GM18519 (cell line): ENCODE measurements around the gene JUN.

ENCODE experiments used
- ATAC-seq: cut with Tn5 transposase; IDR thresholded peaks from one replicate; pipeline ENCODE4 v1.9.1; 2021; ENCODE audit warnings: mild to moderate bottlenecking, moderate library complexity; ENCODE audit not compliant: unreplicated experiment, low FRiP score

Gene JUN

DNA sequence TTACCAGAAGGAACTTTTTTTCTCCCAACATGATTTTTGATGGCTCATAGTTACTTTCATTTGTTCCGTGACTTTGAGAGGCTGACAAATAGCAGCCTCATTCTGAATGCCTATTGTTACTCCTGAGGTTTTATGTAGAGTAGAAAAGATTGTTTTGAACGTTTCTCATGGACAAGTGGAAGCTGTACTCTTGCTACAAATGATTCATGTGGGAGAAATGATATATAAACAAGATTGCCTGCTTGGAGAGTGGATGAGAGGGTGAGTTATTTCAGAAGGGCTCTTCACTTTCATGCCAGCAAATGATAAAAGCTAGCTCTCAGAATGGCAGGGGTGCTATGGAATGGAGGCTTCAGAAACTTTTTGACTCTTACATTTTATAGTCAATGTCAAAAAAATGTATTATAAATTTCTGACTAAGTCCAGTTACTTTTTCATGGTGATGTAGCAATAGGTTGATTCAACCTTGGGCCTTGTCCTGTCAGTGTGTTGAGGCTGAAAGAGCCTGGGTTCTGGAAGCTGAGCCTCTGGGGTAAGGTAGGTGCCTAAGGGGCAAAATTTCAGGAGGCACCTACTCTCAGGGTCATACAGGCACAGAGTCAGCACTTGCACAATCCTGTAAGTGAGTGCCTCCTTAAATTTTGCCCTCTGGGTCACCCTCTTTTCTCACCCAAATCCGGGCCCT is 19.4 kb downstream of the JUN start:
- no peak for ATAC-seq

DNA sequence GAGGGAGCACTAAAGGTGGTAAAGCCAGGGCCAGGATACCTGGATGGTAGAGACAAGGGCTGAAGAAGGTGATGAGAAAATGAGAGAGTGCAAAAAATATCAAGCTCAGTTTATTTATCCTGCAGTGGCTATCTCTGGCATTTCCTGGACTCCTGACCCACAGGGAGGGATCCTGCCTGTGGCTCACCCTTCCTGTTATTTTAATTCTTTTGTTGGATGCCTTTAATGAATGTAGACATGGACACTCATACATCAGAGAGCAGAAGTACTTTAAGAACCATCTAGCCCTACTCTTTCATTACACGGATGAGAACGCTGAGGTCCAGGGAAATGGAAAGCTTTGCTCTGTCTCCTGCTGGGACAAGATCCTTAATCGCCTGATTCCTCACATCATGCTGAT is 20.6 kb downstream of the JUN start:
- no peak for ATAC-seq

DNA sequence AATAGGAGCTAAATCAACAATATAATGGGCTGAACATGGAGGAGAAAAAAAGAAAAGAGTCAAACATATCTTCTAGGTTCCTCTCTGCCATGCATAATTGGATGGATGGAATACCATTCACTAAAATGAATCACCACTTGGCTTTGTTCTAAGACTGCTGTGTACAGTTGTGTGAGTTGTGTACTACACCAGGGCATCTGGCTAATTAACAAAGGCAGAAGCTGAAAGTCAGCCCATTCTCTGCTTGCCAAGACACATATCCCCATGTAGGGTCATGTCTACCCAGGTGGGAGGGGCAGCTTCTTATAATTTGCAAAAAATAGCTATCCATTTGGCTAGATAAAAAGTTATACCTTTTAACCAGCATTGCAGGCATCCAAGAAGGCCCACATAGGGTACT is 21.0 kb downstream of the JUN start:
- no peak for ATAC-seq

DNA sequence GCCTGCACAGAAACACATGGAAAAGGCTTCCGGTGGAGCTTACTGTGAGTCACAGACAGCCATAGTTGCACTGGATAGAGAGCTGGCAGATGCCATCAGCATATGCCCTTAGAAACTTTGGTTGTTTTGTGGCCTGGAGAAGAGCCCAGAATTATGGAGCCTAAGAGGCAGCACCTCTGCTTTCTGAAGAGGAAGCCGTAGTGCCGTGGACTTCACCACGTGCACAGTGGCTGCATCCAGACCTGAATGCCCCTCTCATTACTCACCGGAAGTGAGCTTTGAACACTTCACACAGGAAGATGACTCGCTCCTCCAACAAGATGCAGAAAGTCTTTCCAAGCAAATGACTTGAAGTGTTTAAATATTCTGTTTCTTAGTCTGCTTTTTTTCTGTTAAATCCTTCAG is 28.4 kb downstream of the JUN start:
- peak; percentile 72 for ATAC-seq

DNA sequence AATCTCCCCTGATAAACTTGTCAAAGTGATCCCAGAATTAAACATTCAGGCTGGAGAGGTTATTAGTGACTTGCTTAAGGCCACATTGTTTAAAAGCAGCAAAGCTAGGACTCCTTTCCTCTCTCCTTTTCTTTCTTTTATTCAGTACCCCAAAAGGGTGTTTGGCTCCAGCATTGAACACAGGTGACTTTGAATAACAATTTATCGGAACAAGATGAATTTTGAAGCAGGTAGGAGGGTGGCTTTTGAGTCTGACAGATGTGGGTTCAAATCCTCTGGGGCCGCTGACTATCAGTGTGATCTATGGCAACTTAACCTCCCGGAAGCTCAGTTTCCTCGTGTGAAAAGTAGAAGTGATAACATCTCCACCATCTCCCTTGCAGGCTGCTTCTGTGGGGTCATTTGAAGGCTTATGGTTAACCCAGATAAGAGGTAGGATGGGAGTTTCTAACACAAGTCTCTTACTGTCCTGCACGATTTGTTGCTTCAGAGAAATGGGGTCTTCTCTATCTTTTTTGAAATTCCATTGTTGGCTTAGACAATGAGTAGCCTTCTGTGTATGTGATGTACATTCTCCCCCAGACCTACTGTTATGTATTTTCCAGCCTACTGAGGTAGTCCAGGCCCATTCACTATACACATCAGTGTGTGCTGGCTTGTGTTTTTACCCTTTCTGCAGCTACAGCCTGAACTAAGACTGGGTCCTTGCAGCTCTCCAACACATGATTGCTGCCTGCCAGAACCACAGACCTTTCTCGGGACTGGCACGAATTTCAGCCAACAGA is 29.0 kb downstream of the JUN start:
- no peak for ATAC-seq

DNA sequence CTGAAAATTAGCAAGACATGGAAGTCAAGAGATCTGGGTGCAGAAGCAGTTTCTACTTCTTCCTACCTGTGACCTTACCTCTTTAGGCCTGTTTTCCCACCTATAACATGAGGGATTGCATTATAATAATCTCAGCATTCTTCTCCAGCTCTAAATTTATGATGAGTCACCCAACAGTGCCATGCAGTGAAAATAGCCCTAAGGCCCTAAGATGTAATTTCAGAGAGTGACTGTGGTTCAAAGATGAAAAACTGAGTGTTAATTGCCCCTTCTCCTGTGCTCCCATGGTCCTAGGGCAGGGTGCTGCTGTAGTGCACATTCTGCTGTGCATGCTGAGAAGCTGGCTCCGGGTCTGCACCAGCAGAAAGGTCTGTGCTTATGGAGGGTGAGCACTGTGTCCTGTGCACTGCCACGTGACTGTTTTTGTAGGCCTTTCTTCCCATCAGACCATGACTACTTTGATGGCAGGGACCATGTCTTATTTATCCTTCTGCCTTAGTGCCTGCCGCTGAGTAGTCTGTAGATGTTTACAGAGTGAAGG is 29.7 kb downstream of the JUN start:
- ATAC-seq, result no peak

DNA sequence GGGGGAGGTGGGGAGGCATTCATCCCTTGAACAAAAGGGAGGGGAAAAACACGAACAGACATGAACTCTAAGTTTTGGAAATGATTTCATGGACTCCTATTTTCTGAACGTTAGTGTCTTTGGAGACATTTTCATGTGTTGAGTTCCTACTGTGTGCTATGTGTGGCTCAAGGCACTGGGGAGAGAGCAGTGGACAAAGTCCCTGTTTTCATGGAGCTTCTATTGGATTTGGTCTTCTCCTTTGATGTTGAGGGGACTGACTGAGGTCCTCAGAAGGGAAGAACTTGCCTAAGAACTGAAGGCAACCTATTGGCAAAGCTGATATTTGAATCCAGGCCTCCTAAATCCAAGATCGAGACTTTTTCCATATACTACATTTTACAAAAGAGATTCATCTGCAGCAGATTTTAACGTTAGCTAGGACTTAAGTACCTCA is 30.4 kb downstream of the JUN start:
- ATAC-seq, result no peak

DNA sequence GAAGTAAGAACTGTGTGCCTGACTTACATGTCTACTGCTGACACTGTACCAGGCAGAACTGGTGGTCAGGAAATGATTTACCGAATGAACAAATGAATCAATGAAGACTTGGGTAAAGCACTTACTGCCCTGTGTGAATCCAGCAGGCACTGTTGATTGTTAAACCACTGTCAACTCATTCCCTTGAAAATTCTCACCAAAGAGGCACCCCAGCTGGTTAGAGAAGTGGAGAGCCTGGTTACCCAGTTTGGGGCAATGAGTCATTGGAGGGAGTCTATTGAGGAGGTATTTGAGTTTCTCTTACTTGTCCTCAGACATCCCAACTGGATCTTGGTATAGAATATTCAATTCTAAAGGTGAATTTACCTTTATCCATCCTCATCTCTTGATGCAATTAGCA is 34.2 kb downstream of the JUN start:
- ATAC-seq, result no peak

DNA sequence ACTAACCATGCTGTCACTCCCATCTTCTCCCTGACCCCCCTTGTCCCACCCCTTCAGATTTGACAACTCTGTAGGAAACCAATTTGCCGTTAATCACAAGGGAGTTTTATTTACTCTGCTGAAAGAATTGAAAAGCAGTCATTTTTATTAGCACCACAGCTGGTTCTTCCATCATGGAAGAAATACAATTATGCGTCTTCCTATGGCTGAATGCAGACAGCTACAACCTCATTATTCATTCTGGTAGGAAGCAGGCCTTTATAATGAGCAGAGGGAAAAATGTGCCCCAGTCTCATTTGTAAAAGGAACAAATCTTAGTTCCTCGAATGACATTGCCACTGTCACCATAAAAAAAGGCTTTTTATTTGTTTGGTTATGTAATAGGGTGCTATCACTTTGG is 35.2 kb downstream of the JUN start:
- ATAC-seq, result no peak

DNA sequence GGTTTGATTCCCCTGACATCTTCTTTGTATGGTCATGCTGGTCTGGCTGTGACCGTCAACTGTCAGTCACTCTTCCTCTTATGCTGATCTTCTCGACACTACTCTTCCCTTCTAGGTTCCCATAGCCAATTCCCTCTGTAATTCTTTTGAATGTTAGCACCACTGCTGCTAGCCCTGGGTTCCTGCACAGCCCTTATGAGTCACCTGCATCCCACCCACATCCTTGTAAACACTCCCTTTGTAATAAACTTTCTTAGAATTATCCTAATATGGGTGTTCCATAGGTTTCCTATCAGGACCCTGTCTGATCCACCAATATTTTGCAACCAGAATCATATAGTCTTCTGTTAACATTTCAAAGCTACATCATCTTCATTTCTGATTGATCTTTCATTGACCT is 37.1 kb downstream of the JUN start:
- no peak for ATAC-seq

DNA sequence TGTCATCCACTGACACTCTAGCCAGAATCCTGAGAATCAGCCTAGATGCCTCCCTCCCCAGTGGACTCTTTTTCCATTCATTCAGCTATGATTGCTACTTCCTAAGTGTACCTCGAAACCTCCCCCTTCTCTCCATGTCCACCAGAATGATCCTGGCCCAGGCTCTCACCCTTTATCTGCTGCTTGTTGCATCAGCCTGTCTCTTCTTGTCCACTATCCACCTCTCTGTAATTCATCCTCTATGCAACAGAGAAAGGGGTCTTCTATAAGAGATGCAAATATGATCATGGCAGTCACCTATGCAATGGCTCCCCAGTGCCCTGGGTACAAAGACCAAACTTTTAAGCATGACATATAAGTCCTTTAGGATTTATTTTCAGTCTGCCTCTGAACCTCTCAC is 37.7 kb downstream of the JUN start:
- ATAC-seq, result no peak

DNA sequence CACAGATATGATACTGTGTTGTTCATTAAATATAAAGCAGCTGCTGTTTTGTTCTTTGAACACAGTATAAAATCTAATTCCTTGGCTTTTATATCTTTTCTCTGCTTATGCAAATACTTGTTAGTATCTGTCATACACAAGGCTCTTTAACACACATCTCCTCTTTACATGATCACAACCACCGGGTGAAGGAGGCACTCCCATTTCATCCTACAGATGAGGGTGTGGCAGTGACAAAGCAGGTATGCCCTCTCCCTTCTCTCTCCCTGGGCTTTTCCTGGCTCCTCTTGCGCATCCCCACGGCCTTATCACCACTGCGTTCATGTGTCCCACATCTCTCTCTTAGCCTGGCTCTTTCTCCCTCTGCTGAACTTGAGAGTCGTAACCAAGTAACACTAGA is 38.2 kb downstream of the JUN start:
- ATAC-seq, result no peak

DNA sequence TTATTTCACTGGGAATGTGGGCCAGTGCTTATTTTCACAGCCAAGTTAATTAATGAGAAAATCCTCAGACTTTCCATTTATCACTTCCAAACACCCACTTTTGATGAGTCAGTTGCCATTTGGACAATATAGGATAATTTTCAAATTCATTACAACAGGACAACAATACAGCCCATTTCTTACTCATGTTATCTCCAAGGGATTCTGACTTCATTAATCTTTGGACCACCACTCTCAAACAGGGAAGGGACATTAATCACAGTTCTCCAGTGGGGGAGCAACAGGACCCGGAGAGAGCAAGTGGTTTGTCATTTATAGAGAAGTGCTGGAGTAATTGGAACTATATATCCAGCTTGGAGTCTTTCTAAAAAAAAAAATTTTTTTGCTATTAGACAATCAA is 38.7 kb downstream of the JUN start:
- ATAC-seq, result no peak

DNA sequence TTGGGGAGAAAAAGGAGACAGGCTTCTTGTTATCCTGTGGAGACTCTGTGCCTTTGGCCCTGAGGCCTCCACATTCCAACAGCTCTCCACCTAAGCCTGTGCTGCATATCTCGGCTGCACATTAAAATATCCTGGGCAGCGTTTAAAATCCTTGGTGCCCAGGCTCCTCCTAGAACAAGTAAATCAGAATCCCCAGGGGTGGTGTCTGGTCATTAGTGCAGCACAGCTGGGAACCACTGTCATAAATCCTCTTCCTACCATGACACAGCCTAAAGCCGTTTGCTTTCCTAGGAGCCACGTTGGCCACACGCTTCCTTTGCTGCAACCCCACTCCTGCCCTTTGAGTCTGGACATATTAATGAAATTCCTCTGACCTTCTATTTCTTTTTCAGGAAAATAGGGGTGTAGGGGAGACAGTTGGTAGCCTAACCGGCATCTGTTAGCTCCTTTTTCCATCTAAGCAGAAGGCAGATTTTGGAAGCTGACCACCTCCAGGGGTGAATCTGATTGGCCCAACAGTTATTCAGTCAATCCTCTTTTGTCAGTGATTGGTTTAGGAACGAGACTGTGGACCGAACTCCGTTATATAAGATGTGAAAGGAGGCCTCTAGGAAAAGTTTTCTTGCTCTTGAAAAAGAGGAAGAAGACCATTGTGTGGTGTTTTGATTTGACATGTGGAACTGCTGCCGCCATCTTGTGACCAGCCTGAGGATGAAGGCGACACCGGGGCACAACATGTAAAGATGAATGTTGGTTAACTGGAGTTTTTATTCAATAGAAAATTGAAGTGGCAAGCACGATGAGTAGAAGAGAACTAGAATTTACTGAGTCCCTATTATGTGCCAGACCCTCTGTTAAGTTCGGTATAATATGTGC is 41.9 kb downstream of the JUN start:
- no peak for ATAC-seq

DNA sequence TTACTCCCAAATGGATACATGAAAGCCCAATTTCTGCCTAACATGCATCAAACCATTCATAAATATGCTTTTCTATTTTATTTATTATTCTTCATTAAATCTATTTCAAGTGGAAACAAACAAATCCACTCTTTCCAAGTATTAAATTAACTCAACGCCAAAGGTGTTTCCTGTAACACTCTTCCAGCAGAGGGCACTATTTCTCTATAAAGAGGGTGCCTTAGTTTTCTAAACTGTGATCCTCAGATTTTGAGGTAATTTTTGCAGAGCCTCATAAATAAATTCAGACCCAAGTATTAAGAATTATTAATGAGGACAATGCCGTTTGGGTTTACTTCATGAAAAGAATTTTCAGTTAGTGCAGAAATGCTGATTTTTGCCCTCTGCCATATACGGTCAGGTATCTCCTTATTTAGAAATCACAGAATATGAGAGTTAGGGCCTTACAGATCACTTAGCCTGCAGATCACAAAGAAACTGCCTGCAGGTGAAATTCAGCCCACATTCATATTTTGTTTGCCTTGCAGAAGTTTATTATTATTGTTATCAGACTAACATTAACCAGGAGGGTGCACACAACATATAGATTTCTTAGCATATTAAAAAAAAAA is 43.9 kb downstream of the JUN start:
- ATAC-seq, result no peak

DNA sequence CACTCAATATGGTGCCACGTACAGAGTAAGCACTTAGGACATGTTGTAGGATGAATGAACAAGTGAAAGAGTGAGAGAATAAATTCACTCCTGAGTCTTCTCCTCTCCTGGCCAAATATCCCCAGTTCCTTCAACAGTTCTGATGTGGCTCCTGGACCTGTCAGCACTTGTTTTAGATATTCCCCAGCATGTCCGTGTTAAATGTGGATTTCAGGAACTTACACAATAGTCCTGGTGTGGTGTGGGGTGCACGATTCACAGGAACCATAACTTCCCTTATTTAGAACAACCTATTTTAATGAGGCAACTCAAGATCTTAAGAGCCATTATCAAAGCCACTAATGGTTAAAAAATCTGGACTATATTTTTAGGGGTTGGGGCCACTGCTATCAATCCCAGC is 45.0 kb downstream of the JUN start:
- ATAC-seq, result no peak

DNA sequence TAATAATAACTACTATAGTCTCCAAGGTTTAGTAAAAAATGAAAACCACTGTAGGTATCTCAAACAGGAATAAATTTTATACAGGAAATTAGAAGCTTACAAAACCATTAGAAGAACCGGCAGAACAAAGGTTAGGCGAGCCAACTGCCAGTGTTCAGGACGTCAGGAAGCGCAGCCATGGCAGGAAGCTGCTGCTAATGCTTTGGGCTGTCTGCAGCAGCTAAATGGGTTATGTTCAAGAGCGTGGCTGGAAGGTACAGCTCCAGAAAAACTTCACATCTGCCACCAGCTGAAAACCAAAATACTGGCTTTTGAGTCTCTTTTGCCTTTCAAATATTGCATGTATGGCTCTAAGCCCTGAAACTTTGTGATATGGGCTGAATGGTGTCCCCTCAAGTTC is 48.3 kb downstream of the JUN start:
- ATAC-seq, result no peak

DNA sequence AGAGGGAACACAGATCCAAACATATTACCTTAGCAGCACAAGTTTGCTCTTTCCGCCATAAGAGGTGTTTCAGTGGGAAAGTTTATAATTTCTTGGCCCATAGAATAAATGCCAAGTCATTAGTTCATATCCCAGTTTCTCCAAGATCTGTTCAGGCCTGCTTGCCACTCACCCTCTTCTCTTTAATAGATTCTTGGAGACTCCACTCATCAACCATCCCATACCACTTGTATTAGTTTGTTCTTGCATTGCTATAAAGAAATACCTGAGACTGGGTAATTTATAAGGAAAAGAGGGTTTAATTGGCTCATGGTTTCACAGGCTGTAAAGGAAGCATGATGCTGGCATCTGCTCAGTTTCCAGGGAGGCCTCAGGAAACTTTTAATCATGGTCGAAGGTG is 49.2 kb downstream of the JUN start:
- no peak for ATAC-seq

DNA sequence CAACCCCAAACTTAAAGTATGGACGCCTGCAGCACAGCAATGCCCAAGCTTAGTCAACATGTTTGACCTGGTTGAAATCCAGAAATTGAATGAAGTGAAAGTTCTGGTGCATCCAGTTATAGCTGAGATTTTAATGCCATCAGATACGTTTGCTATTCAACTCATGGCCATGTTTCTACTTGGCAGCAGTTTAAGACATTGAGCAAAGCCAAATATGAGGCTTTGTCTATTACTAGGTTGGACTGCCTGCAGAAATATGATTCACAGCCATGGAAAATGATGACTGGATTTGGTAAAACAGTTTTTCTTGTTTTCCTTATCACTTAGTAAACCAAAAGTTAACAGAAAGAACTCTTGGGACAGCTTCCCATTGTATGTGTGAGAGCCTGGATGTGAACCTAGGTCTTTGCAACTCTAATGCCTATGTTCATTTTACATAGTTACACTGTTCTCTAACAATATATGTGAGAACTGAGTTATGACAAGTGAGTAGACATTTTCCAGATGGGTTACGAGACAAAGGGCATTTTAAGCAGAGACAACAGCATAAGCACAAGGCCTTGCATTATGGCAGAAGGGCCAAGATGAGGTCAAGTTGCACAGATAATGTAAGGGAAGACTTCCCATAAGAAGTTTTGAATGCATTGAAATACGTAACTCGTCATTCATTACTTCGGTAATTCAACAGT is 51.6 kb downstream of the JUN start:
- ATAC-seq, result no peak
